Measurements from ENCODE around the gene BLM.
"Not testable (repeated sequence)": the region's sequence is repeated elsewhere in the genome, so short reads cannot be mapped to it uniquely, and the experiment has no call there.

BLM gene

GRCh38 chr15:90822204-90822955, 105.2 kb downstream of the BLM start:
- DNase-seq (ENCODE audit: low spot score): no peak

GRCh38 chr15:90823455-90823974, 106.4 kb downstream of the BLM start:
- DNase-seq (ENCODE audit: low spot score): no peak

GRCh38 chr15:90825115-90825899, 108.2 kb downstream of the BLM start:
- not testable (repeated sequence) for DNase-seq (ENCODE audit: low spot score)

- not testable (repeated sequence) for DNase-seq (ENCODE audit: low spot score)
Measured at GRCh38 chr15:90826206-90826885, 109.2 kb downstream of the BLM start.

- DNase-seq (ENCODE audit: low spot score): no peak
Measured at GRCh38 chr15:90826886-90827435, 109.8 kb downstream of the BLM start.

- DNase-seq (ENCODE audit: low spot score): no peak
Measured at GRCh38 chr15:90828111-90828510, 111.0 kb downstream of the BLM start.

GRCh38 chr15:90829126-90829525, 112.0 kb downstream of the BLM start:
- no peak for DNase-seq (ENCODE audit: low spot score)

GRCh38 chr15:90829942-90830440, 112.8 kb downstream of the BLM start:
- no peak for DNase-seq (ENCODE audit: low spot score)

GRCh38 chr15:90834626-90835025, 117.5 kb downstream of the BLM start:
- no peak for DNase-seq (ENCODE audit: low spot score)

- DNase-seq (ENCODE audit: low spot score): no peak
Measured at GRCh38 chr15:90836296-90836871, 119.2 kb downstream of the BLM start.

- no peak for DNase-seq (ENCODE audit: low spot score)
Measured at GRCh38 chr15:90837094-90837493, 119.9 kb downstream of the BLM start.

GRCh38 chr15:90838139-90838538, 121.0 kb downstream of the BLM start:
- DNase-seq (ENCODE audit: low spot score): no peak

GRCh38 chr15:90838544-90838943, 121.4 kb downstream of the BLM start:
- no peak for DNase-seq (ENCODE audit: low spot score)

- DNase-seq (ENCODE audit: low spot score): peak; percentile 79
Measured at GRCh38 chr15:90839187-90840071, 122.3 kb downstream of the BLM start.

- DNase-seq (ENCODE audit: low spot score): no peak
Measured at GRCh38 chr15:90840157-90840855, 123.2 kb downstream of the BLM start.

- no peak for DNase-seq (ENCODE audit: low spot score)
Measured at GRCh38 chr15:90840954-90841353, 123.8 kb downstream of the BLM start.

GRCh38 chr15:90844696-90845095, 127.5 kb downstream of the BLM start:
- DNase-seq (ENCODE audit: low spot score): no peak

- DNase-seq (ENCODE audit: low spot score): no peak
Measured at GRCh38 chr15:90845201-90845949, 128.2 kb downstream of the BLM start.

- DNase-seq (ENCODE audit: low spot score): not testable (repeated sequence)
Measured at GRCh38 chr15:90849424-90849823, 132.3 kb downstream of the BLM start.
